Neural crest cell (in vitro differentiated cells): Measurements from ENCODE around the gene MANEA. TPM values are rescaled to one million over a fixed set of nuclear protein-coding genes. Genes with fewer than 3 reads are reported as not detected.
A peak's percentile ranks its signal among the peaks of the same experiment; 100 is the strongest.

Source experiments
- DNase-seq: peaks from one replicate; pipeline ENCODE4 v3.0.0; 2021; ENCODE audit warnings: low read depth, mixed read lengths, low spot score
- H3K27ac Mint-ChIP-seq: one replicate; pipeline ENCODE4 v1.8.0; 2021; ENCODE audit warnings: mild to moderate bottlenecking, mixed read lengths; ENCODE audit not compliant: unreplicated experiment
- H3K27me3 Mint-ChIP-seq: 2 replicates; pipeline ENCODE4 v1.8.0; 2021; ENCODE audit warnings: low read depth, mild to moderate bottlenecking, mixed read lengths
- H3K36me3 Mint-ChIP-seq: 2 replicates; pipeline ENCODE4 v1.8.0; 2021; ENCODE audit warnings: low read depth, mild to moderate bottlenecking, mixed read lengths
- H3K4me1 Mint-ChIP-seq: 2 replicates; pipeline ENCODE4 v1.8.0; 2021; ENCODE audit warnings: mixed read lengths
- H3K4me3 Mint-ChIP-seq: one replicate; pipeline ENCODE4 v1.8.0; 2021; ENCODE audit warnings: mild to moderate bottlenecking, mixed read lengths
- H3K9me3 Mint-ChIP-seq: 2 replicates; pipeline ENCODE4 v1.8.0; 2021; ENCODE audit warnings: mixed read lengths
- CTCF ChIP-seq: fragments of 200-600 bp; sonication (generic); conservative IDR thresholded peaks from 2 replicates; pipeline ENCODE4 v1.5.0; 2021; ENCODE audit warnings: antibody characterized with exemption, mild to moderate bottlenecking
- long read RNA-seq: library from polyadenylated mRNA; unstranded; transcript quantifications from one replicate; pipeline ENCODE4 v2.0.0, GENCODE V29; 2020
- total RNA-seq: library from RNA; stranded (reverse); gene quantifications from 2 replicates; pipeline ENCODE4 v1.2.1, GENCODE V29; 2021

MANEA gene, protein sequence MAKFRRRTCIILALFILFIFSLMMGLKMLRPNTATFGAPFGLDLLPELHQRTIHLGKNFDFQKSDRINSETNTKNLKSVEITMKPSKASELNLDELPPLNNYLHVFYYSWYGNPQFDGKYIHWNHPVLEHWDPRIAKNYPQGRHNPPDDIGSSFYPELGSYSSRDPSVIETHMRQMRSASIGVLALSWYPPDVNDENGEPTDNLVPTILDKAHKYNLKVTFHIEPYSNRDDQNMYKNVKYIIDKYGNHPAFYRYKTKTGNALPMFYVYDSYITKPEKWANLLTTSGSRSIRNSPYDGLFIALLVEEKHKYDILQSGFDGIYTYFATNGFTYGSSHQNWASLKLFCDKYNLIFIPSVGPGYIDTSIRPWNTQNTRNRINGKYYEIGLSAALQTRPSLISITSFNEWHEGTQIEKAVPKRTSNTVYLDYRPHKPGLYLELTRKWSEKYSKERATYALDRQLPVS
- total RNA-seq: 12.8 and 14.4 TPM in 2 replicates
- long read RNA-seq, full-length matches to known transcripts: 24 of 34 reads
- long read RNA-seq, partial matches to known transcripts: 4 of 34 reads
- long read RNA-seq, other reads (novel, unspliced or antisense): 6 of 34 reads

DNA sequence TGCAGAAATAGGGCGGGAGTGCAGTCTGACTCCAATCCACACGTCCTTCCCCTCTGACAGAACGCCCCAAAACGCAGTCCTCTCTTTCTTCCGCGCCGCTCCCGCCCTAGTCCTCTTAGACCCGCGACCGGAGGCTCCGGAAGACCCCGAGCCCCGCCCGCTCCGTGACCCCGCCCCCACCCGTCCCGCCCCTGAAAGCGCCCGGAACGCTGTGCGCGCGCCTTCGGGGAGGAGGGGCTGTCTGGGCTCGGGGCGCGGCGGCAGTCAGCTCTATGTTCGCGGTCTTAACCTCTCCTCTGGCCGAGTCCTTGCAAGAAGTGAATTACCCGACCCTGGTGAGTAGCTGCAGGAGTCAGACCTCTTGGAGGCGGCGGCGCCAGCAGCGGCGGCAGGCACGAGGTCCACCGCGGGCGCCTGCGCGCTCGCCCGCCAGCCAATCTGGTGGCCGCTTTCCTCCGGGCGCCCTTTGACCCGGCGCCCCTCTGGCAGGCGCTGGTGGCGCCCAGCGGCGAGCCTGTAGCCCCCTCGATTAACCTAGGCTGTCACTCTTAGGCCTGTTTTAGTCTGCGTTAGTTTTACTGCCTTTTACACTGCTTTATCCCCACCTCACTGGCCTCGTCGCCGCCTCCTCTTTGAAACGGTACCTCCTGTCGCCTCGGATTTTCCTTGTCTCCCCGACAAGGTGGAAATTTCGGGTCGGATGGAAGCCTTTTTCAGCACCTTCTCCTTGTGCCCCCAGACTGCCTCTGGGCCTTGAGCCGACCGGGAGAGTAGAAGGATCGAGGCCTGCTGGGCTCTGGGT, at the start of gene MANEA:
Gene MANEA, plus strand, starts transcription at position 232 of the 802 bp plus-strand sequence. CDS start 8,905 bp downstream, outside the sequence.
- no peaks in the 10 kb centered on the region for H3K27me3 Mint-ChIP-seq
- H3K4me3 Mint-ChIP-seq: peak within 1 kb of the TSS; percentile 94
- peak within 1 kb of the TSS; percentile 95 for H3K27ac Mint-ChIP-seq
- H3K4me1 Mint-ChIP-seq: peaks cover 44% of the 10 kb centered on the region
- no peak for TF ChIP-seq CTCF
- H3K36me3 Mint-ChIP-seq: peaks cover 3% of the 10 kb centered on the region
- H3K9me3 Mint-ChIP-seq: no peaks in the 10 kb centered on the region
- peak; percentile 65 for DNase-seq

- Mint-ChIP-seq H3K27ac (no peak overlapping the region), H3K9me3 (peaks cover 3% of the 10 kb centered on the region), H3K4me3 (no peak overlapping the region), H3K27me3 (no peaks in the 10 kb centered on the region), H3K4me1 (no peaks in the 10 kb centered on the region), H3K36me3 (peaks cover 2% of the 10 kb centered on the region)
- no peak for TF ChIP-seq CTCF
- DNase-seq: no peak
These were observed 47.6 kb upstream of the MANEA start for GRCh38 chr6:95529762-95530161.

GRCh38 chr6:95530176-95530819, 47.0 kb upstream of the MANEA start:
- Mint-ChIP-seq H3K9me3 (peaks cover 5% of the 10 kb centered on the region), H3K36me3 (no peaks in the 10 kb centered on the region), H3K27me3 (no peaks in the 10 kb centered on the region), H3K27ac (no peak overlapping the region), H3K4me3 (no peak overlapping the region), H3K4me1 (no peaks in the 10 kb centered on the region)
- DNase-seq: no peak
- no peak for TF ChIP-seq CTCF

- peaks cover 28% of the 10 kb centered on the region for H3K4me1 Mint-ChIP-seq
- no peaks in the 10 kb centered on the region for H3K36me3 Mint-ChIP-seq
- no peak overlapping the region for H3K4me3 Mint-ChIP-seq
- no peaks in the 10 kb centered on the region for H3K27me3 Mint-ChIP-seq
- H3K9me3 Mint-ChIP-seq: peaks cover 2% of the 10 kb centered on the region
- peak; percentile 16 for TF ChIP-seq CTCF
- DNase-seq: no peak
- no peak overlapping the region for H3K27ac Mint-ChIP-seq
These were observed 33.5 kb upstream of the MANEA start for GRCh38 chr6:95543798-95544197.

DNA sequence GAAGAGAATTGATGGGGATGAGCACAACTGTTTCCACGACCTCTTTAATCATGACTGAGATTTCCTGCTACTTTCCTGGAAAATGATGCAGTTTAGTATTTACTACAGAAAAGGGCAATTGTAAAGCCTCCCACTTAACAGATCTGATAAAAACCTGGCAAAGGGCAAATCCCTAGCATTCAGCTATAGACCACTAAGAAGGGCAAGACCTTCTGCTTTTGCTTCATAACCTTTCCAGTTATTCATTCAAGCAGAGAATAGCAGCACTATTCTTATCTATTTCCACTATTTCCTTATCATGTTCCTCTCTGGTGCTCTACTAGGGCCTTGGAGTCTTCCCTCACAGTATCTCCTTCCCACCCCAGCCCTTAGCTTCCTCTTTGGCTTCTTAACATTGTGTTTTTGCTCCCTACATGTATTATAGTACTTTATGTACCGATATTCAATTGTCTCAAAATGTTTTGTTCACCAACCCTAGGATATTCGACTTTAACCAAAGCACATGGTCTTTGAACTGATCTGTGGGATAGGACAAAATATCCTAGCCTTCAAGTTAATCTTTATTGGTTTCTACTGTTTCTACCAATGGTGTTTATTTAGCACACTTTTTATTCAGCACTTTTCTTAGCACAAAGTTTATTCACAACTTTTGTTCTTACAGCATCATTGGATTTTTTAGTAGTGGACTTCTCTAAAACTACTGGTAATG, 32.7 kb upstream of the MANEA start:
- H3K9me3 Mint-ChIP-seq: no peaks in the 10 kb centered on the region
- H3K4me3 Mint-ChIP-seq: no peak overlapping the region
- H3K27ac Mint-ChIP-seq: no peak overlapping the region
- no peaks in the 10 kb centered on the region for H3K27me3 Mint-ChIP-seq
- peaks cover 28% of the 10 kb centered on the region for H3K4me1 Mint-ChIP-seq
- no peaks in the 10 kb centered on the region for H3K36me3 Mint-ChIP-seq
- no peak for TF ChIP-seq CTCF
- no peak for DNase-seq
